ENCODE measurements around the gene GCK.

GCK gene

DNA sequence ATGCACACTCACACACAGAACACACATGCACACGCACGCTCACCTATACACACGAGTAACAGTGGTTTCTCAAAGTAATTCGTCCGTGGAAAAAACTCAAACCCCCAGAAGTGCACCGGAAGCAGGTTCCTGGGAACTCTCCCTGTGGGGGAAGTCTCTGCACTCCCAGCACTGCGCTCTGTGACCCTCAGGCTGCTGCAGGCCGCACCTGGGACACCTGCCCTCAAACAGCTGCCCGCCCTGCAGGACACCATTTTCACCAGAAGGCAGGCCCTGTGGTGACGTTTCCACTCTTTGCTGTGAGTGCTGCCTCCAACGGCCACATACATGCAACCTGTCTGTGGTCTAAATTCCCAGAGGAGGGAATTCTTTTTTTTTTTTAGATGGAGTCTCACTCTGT lies 32.8 kb upstream of the GCK start:
- no peak for DNase-seq

DNA sequence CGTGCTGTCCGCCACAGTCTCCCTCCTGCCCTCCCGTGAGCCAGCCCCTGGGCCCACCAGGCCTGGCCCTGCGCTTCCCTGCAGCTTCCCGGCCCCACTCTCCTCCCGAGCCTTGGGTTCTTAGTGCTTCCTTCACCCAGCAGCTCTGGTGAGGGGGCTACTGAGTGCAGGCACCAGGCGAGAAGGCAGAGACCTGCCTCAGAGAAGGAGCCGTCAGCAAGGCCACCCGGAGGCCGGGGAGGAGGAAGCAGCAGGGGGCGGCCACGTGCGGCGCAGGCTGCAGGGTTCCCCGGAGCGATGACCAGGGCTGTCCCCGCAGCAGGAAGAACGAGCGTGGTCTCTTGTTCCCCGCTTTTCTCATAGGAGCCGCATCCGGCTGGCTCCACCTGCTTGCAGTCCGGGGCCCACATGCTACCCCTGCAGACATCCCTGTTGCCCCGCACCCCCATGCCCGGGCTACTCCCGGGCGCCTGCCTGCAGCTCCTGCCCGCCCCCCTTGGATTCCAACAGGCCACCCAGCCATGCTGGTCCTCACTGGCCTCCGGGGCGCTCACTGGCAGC lies 32.1 kb upstream of the GCK start:
- no peak for DNase-seq

DNA sequence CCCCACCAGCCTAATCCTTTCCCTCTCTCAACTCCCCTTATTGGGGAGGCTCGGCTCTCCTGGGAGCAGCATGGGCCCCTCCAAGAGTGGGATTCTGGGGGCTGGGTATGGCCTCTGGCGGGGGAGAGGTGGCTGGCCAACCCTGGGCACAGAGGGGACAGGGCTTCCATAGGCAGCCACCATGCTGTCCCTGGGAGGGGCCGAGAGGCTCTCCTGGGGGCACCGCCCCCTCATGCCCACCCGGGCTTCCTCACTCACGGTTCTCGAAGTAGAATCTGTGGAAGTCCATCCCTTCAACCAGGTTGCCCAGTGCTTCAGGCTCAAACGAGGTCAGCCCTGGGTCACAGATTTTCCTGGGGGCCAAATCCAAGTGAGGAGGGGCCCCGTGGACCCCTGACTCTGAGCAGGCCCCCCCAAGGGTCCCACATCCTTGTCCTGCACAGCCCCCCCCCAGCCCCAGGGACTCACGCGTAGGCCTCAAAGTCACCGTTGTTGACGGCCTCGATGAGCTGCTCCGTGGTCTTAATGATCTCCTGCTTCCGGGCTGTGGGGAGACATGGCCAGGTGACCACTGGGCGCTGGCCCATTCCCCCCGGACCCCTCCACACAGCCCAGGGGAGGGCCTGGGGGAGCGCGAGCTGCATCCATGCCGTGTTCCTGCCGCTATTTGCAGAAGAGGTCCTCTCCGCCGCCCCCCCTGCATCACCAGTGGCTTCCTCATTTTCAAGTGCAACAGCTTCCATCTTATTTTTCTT lies 31.3 kb upstream of the GCK start:
- DNase-seq: no peak

DNA sequence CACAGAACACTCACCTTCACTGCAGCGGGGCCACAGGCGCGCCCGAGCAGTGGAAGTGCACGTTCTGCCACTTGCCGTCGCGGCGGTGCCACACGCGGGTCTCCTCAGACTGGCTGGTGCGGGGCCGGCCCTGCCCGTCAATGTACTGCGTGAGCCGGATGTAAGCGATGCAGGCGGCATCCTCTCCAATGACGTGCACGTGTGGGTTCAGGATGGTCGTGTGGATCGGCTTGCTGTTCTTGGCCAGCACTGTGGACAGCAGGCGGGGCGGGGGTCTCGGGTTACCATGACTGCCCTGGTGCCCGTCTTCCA lies 30.8 kb upstream of the GCK start:
- DNase-seq: no peak

DNA sequence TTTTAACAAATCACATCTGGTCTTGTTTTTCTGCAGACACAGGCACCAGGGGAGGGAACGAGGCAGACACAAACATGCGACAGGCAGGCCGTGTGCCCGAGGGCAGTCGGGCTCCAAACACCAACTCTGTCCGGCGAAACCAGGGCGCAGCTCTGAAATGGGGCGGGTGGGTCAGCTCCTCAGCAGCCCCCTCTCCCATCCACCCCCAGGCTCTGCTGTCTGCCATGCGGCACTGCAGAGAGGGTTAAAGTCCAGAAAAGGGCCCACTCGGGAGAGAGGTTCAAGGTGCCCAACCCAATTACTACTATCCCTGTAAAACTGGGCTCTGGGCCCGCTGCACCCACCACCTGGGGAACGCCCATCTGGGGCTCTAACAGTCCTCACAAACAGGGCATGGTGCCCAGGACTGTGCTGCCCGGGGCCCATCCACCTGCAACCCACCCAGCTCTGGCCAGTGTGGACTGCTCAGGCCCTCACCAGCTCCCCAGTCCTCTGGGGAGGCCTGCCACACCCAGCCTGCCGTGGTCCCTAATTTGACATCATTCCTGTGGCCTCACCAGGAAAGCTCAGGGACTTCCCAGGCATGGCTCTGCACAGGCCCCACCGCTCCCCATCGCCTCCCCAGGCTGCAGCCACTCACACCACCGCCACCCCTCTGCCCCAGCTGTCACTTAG lies 30.3 kb upstream of the GCK start:
- DNase-seq: no peak

DNA sequence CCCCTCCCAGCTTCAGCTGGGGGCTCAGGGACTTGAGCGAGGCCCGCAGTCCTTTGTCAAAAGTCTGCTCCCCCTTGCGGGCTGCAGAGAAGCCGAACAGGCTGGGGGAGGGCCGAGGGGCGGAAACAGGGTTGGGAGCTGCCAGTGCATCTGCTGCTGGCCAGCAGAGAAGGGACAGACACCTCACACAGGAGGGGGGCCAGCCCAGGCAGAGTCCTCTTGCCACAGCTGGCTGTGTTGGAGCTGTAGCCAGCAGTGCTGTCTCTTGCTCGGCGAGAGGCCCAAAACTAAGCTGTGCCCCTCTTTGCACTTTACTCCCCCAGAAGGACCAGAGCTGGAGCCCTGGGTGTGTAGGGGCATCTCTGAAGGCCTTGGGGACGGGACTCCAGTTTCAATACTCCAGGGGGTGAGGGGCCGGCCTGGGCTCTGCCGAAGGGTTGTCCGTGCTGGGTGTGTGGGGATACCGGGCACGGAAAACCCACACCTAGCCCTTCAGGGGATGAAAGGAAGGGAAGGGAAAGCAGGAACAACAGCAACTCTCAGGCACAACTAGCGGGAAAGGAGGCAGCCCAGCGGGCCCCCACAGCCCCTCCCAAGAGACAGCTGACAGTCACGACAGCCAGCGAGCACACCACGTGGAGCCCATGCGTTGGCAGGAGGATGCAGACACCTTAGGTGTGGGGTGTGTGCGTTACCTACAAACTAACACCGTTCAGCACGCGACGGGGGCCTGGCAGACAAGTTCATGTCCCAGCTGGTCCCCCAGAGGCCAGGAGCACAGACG lies 29.4 kb upstream of the GCK start:
- DNase-seq: no peak

DNA sequence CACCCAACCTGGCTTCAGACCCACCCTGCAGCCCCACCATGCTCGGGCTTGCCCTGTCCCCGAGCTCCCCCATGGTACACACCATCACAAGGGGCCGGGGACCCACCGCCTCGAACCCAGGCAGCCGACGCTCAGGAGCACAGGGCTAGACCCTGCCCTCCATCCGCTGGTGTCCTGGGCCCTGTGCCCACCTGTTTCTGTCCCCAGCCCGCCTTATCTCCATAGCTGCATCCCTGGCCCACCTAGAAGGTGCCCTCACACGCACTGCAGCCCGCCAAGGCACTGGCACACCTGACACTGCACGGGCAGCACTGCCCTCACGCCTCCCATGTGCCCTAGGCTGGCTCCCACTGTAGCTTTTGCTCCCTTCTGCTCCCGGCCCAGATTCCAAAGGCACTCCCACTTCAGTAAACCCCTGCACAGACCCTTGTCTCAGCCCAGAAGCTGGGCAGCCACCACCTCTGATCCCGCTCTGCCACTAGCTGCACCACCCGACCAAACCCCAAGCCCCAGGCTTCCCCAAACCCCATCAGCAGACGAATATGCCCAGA lies 28.7 kb upstream of the GCK start:
- DNase-seq: no peak

DNA sequence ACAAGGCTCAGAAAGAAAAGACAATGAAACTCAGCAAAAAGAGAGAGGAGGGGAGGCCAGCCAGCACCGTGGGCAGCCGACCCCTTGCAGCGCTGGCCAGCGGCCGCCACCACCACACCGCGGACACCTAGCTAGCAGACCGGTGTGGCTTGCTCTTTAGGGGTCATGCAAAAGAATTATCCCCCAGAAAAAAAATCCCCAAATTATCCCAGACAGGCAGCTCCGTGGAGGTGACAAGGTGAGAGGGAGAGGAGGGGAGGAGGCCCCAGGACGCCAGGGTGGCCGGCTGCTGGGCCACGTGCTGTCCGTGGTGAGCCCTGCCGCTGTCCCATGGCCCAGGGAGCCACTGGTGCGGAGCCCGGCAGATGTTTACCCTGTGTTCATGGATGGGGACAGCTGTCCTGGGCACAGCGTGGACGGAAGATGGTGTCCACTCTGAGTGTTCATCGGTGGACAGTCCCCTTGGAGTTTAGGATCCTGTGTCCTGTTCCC lies 28.0 kb upstream of the GCK start:
- no peak for DNase-seq

DNA sequence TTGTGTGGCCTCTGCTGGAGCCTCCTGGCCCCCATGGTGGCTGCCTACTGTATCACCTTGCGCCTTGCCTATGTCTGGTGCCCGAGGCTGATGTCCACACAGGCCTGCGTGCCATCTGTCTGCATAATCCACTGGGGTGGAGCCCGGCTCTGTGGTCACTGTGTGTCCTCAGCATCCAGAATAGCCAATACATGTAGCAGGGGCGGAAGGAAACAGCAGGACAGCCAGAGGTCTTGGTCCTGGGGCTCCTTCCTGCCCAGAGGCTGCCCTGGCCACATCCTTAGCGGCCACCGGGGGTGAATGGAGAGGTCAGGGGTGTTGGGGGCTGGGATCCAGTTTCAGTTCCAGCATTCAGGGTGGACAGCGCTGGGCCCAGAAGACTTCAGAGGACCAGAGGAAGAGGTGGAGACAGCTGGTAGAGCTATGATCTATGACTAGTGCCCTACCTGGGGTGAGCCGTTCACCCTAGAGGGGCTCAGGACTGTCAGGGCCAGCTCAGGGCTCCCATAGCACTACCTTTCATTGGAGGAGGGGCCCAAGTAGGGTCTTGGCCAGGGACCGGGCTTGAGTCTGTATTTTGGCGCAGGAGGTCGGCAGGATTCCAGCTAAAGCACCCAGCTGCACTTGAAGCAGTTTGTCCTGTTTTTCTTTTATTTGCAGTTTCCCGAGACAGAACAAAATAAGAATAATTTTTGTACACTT lies 27.4 kb upstream of the GCK start:
- no peak for DNase-seq

DNA sequence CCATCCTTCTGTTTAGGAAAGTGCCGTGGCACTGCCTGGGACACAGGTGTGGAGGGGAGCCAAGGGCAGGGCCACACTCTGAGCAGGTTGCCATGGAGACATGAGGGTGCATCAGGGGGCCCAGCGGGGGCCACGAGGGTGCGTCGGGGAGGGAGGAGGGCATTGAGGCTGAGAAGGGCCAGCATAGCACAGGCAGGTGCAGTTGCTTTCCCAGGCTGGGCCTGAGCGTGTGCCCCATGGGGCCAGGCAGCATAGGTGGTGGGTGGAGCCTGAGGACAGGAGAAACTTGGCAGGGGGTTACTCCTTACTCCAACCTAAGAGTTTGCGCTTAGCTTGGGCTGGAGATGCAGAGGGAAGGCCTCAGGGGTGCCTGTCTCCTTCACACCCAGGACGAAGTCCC lies 26.8 kb upstream of the GCK start:
- no peak for DNase-seq

DNA sequence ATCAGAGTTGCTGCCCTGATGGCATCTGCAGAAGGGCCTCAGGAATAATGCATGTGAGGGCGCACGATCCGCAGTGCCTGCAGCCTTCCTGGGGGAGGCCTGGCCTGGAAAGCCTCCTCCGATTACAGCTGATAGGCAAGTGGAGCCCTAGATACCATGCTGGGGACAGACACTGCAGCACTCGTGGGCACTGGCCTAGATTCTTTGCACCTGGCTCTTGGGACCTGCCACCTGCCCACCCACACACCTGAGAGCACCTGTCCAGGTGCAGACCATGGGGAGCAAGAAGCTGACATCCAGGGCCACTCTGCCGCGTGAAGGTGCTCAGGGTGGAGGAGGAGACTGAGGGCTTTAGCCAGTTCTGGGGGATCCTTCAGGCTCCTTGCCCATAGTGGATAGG lies 26.3 kb upstream of the GCK start:
- no peak for DNase-seq

DNA sequence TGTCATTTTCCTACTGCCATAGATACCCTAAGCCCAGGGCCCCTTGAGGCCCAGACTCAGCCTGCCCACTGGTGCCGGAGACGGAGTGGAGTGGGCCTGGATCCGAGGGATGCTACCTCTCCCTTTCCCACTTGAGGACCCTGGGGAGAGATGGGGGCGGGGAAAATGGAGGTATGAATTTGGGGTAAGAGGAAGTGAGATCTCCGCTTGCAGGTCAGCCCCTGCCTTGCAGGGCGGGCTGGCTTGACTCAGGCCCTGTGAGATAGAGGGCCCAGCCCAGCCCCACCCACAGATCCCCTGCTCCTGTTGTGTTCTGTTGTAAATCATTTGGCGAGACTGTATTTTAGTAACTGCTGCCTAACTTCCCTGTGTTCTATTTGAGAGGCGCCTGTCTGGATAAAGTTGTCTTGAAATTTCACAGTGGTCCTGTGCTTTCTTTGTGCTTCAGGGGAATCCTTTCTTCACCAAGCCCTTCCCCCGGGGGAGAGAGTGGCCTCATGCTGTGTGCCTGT lies 24.7 kb upstream of the GCK start:
- DNase-seq: no peak

DNA sequence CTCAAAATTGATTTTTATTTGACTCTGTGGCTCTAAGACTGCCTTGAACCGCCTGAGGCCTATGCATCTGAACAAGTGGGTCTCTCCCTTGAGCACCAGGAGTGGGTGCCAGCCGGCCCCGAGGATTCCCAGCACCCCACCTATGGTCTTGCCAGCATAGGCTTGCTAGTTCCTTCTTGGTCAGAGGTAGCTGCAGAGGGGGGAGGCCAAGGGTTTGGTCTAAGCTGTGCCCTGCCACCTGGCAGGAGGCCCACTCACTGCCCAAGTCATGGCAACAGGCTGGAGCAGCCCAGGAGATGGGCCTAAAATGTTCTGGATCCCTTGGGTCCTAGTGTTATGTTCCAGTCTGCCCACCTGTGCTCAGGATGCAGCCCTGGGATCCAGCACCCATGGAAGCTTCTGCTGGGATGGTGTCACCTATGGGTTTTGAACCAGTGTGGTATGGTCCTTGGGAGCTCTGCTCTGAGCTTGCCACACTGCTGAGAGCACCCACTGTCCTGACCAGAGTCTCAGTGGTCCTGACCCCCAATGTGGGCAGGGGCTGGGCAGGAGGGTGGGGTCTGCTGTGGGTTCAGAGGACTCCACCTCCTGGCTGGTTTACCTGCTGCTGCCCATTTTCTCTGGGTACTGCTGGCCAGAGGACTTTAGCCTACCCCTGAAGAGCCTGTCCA lies 24.1 kb upstream of the GCK start:
- DNase-seq: no peak

DNA sequence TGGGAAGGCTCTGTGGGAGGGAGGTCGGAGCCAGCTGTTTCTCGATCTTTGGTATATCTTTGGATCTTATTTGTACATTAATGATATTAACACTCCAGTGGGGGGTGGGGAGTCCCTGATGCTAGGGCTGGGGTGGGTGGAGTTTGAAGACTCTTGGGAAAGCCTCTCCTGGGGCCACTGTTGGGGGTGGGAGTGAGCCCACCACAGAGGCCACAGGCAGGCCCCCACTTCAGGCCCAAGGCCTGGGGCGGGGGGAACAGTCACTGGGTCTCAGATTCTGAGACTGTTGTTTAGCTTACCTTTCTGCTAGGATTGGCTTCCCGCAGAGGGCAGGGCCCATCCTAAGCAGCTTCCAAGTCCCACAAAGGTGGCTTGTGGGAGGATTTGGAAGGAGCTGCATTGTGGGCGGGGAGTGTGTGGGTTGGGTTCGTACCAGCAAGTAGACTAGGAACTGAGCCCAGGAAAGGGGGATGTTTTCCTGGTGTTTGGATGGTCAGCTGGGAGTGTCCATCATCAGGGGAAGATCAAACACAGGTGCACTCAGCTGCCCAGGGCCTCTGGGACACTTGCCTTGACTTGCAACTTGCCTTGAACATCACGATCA lies 23.4 kb upstream of the GCK start:
- no peak for DNase-seq

DNA sequence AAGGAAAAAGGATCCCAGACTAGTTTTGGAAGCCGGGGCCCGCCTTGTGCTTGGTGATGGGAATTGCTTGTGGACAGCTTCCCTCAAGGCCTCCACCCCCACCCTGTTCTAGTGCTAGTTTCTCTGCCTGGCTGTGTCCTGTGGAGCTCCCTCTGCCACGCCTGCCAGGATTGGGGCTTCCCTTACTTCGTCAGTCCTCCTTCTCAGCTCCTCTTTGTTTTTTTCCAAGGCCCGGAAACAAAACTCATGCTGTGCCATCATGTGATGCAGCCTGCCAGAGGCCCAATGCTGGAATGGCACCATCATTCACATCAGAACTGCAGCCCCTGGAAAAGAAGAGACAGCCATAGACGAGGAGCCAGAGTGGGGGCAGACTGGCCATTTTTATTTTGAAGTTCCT lies 22.8 kb upstream of the GCK start:
- DNase-seq: no peak

DNA sequence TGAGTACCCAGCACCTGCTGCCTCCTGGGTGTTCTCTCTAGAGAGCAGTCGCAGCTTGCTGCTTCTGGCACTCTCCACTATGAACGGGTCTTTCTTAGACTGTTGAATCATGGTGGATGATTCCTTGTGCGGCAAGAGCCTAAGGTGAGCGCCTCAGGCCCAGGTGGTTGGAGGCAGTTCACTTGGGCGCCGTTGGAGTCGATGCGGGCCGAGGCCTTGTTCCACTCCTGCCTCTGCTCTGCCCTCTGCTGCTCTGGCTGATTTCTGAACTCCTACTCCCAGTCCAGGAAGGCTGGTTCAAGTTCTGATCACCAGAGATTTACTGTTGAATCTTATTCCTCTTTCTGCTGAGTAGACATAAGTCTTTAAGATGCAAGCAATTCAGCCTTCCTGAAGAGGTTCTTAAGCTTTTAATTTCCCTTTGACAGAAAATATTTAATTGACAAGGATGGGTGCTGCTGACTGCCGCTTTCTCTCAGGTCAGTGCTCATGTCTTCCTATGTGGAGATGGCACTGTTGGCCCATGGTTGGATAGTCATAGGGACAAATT lies 22.0 kb upstream of the GCK start:
- no peak for DNase-seq

DNA sequence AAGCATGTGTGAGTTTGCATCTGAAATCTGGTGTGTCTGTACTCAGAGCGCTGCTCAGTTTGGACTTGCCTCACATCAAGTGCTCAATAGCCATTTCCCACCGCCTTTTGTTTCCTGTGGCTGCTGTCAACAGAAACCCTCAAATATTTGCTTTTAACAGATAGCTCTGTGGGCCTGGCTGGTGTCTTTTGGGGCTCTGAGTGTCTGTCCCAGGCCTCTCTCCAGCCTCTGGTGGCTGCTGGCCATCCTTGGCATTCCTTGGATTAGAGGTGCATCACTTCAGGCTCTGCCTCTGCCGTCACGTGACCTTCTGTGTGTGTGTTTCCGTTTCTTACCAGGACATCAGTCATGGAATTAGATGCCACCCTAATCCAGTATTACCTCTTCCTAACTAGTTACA lies 20.9 kb upstream of the GCK start:
- DNase-seq: no peak

DNA sequence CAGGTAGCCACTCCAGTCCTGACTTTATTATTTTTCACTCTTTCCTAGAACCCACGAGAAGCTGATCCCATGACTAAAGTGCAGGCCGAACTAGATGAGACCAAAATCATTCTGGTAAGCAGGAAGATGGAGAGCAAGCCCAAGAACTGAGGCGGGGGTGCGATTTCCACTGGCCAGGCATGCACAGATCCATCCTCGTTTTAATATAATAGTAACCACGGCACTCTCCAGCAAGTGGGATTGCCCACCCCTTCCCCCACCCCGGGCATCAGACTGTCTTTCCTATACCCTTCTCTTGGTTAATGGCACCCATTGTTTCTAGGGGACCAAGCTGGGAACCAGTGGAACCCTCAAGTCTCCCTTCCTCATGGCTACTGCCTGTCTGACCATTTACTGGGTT lies 18.8 kb upstream of the GCK start:
- DNase-seq: no peak

DNA sequence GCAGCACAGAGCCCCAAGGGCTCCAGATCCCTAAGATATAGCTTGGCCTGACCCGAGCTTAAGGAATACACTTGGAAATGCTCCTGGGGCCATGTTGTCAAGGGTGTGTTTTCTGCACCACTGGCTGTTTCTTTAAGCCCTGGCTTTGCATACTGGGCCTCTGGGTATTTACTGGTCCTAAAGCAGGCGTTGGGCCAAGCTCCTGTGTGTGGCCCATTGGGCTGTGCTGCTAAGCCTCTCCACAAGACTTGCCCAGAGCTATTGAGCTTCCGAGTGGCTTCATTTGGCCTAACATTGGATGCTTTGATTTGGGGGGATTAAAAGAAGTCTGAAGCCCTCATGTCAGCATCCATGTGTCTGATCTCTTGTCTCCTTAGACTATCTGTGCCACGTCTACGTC lies 16.8 kb upstream of the GCK start:
- DNase-seq: no peak

DNA sequence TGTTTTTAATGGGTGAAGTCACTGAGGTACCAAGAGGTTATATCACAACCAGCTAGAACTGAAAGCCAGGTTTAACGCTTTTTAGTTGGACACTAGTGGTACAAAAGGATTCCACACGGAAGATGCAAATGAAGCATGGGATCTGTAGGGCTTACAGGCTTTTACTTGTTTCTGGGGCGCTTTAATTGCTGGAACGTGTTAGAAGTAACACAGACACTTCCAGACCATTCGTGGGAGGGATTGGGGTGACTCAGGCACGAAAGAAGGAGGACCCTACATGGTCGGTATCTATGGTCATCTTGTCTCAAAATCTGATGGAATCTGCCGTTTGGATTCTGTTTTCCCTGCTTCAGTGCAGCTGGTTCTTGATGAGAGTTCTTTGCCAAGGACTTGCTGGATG lies 12.6 kb upstream of the GCK start:
- DNase-seq: no peak

Data from stimulated activated CD4-positive, alpha-beta T cell treated with anti-CD3 and anti-CD28 coated beads, Interleukin-4, amount 100 ng/mL, for 24 hours (primary cell).